ENCODE data around the gene SLC38A9. TPM values are rescaled to one million over a fixed set of nuclear protein-coding genes. Genes with fewer than 3 reads are reported as not detected.

SLC38A9 gene
- polyA plus RNA-seq, 1 donor (not counting 4 experiments of a cell fraction or from before 2014, with no cell fraction given) = 43.3 TPM

DNA sequence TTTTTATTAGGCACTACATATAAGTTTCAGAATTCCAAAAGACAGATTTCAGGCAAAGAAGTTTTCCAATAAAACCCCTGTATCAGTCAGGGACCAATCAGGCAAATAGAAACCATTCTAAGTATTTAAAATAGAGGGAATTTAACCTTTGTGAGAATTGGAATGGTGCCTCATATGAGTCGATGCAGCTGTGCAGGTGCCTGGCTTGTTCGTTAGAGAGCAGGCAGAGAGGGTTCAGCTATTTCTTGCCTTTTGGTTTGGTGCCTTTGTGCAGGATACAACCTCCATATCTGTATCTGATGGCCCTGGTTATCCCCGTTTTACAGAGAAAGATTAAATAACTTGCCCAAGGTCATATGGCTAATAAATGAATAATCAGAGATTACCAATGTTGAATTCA lies 19.7 kb upstream of the SLC38A9 start:
- no peaks in the 10 kb centered on the region for H4K20me1 ChIP-seq (ENCODE audit: control insufficient read depth, extremely low read depth, insufficient read depth, low read length)
- no peaks in the 10 kb centered on the region for H3K79me2 ChIP-seq (ENCODE audit: control insufficient read depth, insufficient read depth, low read length)
- H3K9me1 ChIP-seq (ENCODE audit: control insufficient read depth, extremely low read depth, insufficient read depth, low read length) = no peaks in the 10 kb centered on the region
- H2AFZ ChIP-seq (ENCODE audit: control insufficient read depth, low read length) = no peak overlapping the region
- no peaks in the 10 kb centered on the region for H3K4me1 ChIP-seq (ENCODE audit: control insufficient read depth, extremely low read depth, insufficient read depth, low read length)
- no peak overlapping the region for H3K9ac ChIP-seq (ENCODE audit: control insufficient read depth, extremely low read depth, insufficient read depth, low read length)
- no peak overlapping the region for H3K27ac ChIP-seq (ENCODE audit: control insufficient read depth, insufficient read depth, low read length)
- no peak for TF ChIP-seq EZH2 (IDR thresholded peaks at IDR 0.05; ENCODE audit: low read length)
- TF ChIP-seq, protein P1, sequence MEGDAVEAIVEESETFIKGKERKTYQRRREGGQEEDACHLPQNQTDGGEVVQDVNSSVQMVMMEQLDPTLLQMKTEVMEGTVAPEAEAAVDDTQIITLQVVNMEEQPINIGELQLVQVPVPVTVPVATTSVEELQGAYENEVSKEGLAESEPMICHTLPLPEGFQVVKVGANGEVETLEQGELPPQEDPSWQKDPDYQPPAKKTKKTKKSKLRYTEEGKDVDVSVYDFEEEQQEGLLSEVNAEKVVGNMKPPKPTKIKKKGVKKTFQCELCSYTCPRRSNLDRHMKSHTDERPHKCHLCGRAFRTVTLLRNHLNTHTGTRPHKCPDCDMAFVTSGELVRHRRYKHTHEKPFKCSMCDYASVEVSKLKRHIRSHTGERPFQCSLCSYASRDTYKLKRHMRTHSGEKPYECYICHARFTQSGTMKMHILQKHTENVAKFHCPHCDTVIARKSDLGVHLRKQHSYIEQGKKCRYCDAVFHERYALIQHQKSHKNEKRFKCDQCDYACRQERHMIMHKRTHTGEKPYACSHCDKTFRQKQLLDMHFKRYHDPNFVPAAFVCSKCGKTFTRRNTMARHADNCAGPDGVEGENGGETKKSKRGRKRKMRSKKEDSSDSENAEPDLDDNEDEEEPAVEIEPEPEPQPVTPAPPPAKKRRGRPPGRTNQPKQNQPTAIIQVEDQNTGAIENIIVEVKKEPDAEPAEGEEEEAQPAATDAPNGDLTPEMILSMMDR (optimal IDR thresholded peaks at IDR 0.05 in 1 of 3, IDR thresholded peaks at IDR 0.05 in 1 of 3, conservative IDR thresholded peaks at IDR 0.05 in 1 of 3; ENCODE audit: extremely low read depth in 1 of 3, insufficient read depth in 2 of 3, low read length in 3 of 3) = no peak
- no peaks in the 10 kb centered on the region for H3K36me3 ChIP-seq (ENCODE audit: control insufficient read depth in 2 of 2, extremely low read depth in 1 of 2, insufficient read depth in 2 of 2, low read length in 2 of 2)
- dilution Hi-C loops (cut with MboI; ENCODE audit: extremely low pct_ligation_motif_present, low sequenced_read_pairs) = no loop called here
- FAIRE-seq (no peak), DNase-seq (ENCODE audit: low read depth, low spot score) (no peak)
- H3K4me3 ChIP-seq (ENCODE audit: control insufficient read depth in 2 of 3, extremely low read depth in 1 of 3, insufficient read depth in 2 of 3, low read depth in 1 of 3, low read length in 3 of 3) = no peak overlapping the region
- no peaks in the 10 kb centered on the region for H3K9me3 ChIP-seq (ENCODE audit: control insufficient read depth, low read depth, low read length)
- no peak overlapping the region for H3K4me2 ChIP-seq (ENCODE audit: control insufficient read depth, extremely low read depth, insufficient read depth, low read depth, low read length)
- no peaks in the 10 kb centered on the region for H3K27me3 ChIP-seq (ENCODE audit: control insufficient read depth, extremely low read depth, insufficient read depth, low read length)

DNA sequence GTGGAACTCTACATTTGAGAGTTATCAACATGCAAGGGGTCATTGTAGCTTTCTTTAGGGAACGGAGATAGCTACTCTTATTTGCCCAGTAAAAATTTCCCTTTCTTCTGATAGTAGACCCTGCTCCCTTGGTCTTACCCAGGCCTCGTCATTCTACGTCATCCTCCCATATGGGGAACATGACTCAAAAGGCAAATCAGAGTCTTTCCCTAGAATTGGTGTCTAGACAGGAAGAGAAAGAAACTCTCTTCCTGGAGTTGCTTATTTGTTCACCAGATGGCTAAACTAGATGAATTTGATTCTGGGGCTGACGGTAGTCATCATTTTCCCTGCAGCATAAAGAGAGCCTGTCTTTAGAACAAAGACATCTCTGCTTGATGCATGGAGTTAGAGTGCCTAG lies 12.2 kb upstream of the SLC38A9 start:
- Histone ChIP-seq H3K27ac (ENCODE audit: control insufficient read depth, insufficient read depth, low read length) (no peak overlapping the region), H3K79me2 (ENCODE audit: control insufficient read depth, insufficient read depth, low read length) (no peaks in the 10 kb centered on the region), H3K4me3 (ENCODE audit: control insufficient read depth in 2 of 3, extremely low read depth in 1 of 3, insufficient read depth in 2 of 3, low read depth in 1 of 3, low read length in 3 of 3) (no peak overlapping the region), H3K9me1 (ENCODE audit: control insufficient read depth, extremely low read depth, insufficient read depth, low read length) (no peaks in the 10 kb centered on the region), H3K4me1 (ENCODE audit: control insufficient read depth, extremely low read depth, insufficient read depth, low read length) (no peaks in the 10 kb centered on the region), H3K9me3 (ENCODE audit: control insufficient read depth, low read depth, low read length) (no peaks in the 10 kb centered on the region), H3K27me3 (ENCODE audit: control insufficient read depth, extremely low read depth, insufficient read depth, low read length) (no peaks in the 10 kb centered on the region), H3K4me2 (ENCODE audit: control insufficient read depth, extremely low read depth, insufficient read depth, low read depth, low read length) (no peak overlapping the region), H3K9ac (ENCODE audit: control insufficient read depth, extremely low read depth, insufficient read depth, low read length) (no peak overlapping the region), H2AFZ (ENCODE audit: control insufficient read depth, low read length) (no peak overlapping the region), H3K36me3 (ENCODE audit: control insufficient read depth in 2 of 2, extremely low read depth in 1 of 2, insufficient read depth in 2 of 2, low read length in 2 of 2) (no peaks in the 10 kb centered on the region), H4K20me1 (ENCODE audit: control insufficient read depth, extremely low read depth, insufficient read depth, low read length) (no peaks in the 10 kb centered on the region)
- dilution Hi-C loops (cut with MboI; ENCODE audit: extremely low pct_ligation_motif_present, low sequenced_read_pairs) = no loop called here
- TF ChIP-seq EZH2 (IDR thresholded peaks at IDR 0.05; ENCODE audit: low read length) = no peak
- TF ChIP-seq, protein P1 (optimal IDR thresholded peaks at IDR 0.05 in 1 of 3, IDR thresholded peaks at IDR 0.05 in 1 of 3, conservative IDR thresholded peaks at IDR 0.05 in 1 of 3; ENCODE audit: extremely low read depth in 1 of 3, insufficient read depth in 2 of 3, low read length in 3 of 3) = no peak
- FAIRE-seq (no peak), DNase-seq (ENCODE audit: low read depth, low spot score) (no peak)

All from keratinocyte (primary cell).